GM13977 (cell line): ENCODE data around the gene USB1.

Experiments
- DNase-seq: peaks from one replicate; pipeline ENCODE4 v3.0.0; 2012; ENCODE audit warnings: low spot score
- in situ Hi-C: fragments of 300-500 bp; cut with MboI; formaldehyde crosslinking; loops from one replicate; pipeline ENCODE4 v1.12.0; 2022; ENCODE audit warnings: low sequenced_read_pairs, low pct_unique_long_range_greater_than_20kb, mixed read lengths, inconsistent platforms; ENCODE audit not compliant: unreplicated experiment
- TF ChIP-seq, protein P1 (sequence below): IDR thresholded peaks from 2 replicates; pipeline ENCODE4 v1.5.1; 2012; ENCODE audit warnings: mild to moderate bottlenecking, control low read depth; ENCODE audit not compliant: insufficient read depth; ENCODE audit errors: extremely low read depth, missing control alignments

The USB1 gene

GRCh38 chr16:58062821-58063220, 61.6 kb downstream of the USB1 start:
- TF ChIP-seq, protein P1, sequence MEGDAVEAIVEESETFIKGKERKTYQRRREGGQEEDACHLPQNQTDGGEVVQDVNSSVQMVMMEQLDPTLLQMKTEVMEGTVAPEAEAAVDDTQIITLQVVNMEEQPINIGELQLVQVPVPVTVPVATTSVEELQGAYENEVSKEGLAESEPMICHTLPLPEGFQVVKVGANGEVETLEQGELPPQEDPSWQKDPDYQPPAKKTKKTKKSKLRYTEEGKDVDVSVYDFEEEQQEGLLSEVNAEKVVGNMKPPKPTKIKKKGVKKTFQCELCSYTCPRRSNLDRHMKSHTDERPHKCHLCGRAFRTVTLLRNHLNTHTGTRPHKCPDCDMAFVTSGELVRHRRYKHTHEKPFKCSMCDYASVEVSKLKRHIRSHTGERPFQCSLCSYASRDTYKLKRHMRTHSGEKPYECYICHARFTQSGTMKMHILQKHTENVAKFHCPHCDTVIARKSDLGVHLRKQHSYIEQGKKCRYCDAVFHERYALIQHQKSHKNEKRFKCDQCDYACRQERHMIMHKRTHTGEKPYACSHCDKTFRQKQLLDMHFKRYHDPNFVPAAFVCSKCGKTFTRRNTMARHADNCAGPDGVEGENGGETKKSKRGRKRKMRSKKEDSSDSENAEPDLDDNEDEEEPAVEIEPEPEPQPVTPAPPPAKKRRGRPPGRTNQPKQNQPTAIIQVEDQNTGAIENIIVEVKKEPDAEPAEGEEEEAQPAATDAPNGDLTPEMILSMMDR, result no peak
- DNase-seq, result no peak
- in situ Hi-C loops, result no loop called here

GRCh38 chr16:58063377-58064076, 62.3 kb downstream of the USB1 start:
- TF ChIP-seq, protein P1, result no peak
- no peak for DNase-seq
- in situ Hi-C loops, result no loop called here

DNA sequence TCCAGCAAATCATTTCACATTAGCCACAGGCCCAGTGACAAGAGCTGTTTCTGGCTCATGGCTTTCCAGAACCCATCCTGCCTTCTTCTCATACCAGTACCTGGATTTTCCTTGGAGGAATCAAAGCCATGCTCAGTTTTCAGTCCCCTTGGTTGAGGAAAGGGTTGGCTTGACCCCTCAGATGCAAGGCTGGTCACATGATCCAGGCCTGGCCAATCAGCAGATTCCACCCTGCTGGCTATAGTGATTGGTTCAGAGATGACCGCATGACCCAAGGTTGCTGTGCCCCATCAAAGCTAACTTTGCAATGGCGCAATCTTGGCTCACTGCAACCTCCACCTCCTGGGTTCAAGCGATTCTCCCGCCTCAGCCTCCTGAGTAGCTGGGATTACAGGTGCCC, 69.4 kb downstream of the USB1 start:
- in situ Hi-C loops, result no loop called here
- no peak for DNase-seq
- TF ChIP-seq, protein P1, result no peak
